ENCODE data around the gene CSRP1.
A peak's percentile ranks its signal among the peaks of the same experiment; 100 is the strongest.

The CSRP1 gene

DNA sequence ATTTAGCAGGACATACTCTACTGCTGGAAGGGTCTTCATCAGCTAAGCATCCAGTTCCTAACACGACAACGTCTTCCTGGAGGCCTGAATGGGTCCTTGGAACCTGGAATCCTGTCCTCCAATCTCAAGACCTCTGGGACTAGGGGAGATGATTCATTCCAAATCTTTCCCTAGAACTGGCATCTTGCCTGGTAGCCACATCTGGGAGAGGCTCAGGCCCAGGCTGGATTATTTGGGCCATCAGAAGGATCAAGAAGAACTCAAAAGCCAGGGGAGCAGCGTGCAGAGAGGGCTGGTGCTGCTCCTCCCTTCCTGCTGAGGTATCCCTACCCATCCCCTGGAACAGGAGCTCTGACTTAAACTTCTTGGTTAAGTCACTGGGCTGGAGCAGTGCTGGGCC lies 35.2 kb downstream of the CSRP1 start:
- H3K4me3 ChIP-seq (ENCODE audit: low read depth, low read length) = no peak overlapping the region
- TF ChIP-seq, protein P1, sequence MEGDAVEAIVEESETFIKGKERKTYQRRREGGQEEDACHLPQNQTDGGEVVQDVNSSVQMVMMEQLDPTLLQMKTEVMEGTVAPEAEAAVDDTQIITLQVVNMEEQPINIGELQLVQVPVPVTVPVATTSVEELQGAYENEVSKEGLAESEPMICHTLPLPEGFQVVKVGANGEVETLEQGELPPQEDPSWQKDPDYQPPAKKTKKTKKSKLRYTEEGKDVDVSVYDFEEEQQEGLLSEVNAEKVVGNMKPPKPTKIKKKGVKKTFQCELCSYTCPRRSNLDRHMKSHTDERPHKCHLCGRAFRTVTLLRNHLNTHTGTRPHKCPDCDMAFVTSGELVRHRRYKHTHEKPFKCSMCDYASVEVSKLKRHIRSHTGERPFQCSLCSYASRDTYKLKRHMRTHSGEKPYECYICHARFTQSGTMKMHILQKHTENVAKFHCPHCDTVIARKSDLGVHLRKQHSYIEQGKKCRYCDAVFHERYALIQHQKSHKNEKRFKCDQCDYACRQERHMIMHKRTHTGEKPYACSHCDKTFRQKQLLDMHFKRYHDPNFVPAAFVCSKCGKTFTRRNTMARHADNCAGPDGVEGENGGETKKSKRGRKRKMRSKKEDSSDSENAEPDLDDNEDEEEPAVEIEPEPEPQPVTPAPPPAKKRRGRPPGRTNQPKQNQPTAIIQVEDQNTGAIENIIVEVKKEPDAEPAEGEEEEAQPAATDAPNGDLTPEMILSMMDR (IDR thresholded peaks at IDR 0.05; ENCODE audit: insufficient read depth, low read depth, low read length, missing control alignments) = no peak
- no peak for DNase-seq (ENCODE audit: low read depth)

DNA sequence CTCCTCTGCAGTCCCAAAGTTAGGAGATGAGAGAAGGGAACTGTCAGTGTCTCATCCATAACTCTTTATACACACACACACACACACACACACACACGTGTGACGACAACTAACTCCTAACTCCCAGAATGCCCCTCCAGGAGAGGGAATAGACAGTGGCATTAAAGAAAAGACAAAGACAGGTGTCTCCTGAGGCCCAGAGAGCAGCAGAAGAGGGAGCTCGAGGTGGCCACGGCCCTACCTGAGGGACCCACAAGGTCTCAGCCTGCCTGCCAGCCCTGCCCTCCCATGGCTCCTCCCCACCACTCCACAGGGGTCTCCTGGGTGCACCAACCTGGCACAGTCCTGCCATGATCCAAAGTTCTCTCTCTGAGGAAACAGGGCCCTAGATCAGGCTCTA lies 36.3 kb downstream of the CSRP1 start:
- TF ChIP-seq, protein P1 (IDR thresholded peaks at IDR 0.05; ENCODE audit: insufficient read depth, low read depth, low read length, missing control alignments) = no peak
- no peak overlapping the region for H3K4me3 ChIP-seq (ENCODE audit: low read depth, low read length)
- DNase-seq (ENCODE audit: low read depth) = no peak

DNA sequence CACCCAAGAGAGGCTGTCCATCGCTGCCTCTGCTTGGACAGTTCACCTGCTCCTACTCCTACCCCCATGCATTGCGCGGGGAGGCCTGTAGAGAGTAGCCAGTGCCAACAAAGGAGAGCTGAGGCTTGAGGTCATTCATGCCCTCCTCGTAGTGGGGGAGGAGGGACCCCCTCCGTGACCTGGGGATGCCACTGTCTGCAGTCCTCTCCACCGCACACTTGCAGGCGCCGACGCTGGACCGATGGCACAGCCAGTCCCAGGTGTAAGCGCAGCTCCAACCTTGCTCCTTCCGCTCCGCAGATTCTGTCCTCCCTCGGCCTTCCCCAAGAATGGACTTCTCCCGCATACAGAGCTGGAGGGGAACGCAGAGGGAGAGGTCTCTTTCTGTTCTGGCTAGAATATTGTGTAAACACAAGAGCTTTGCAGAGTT lies 37.3 kb downstream of the CSRP1 start:
- TF ChIP-seq, protein P1 (IDR thresholded peaks at IDR 0.05; ENCODE audit: insufficient read depth, low read depth, low read length, missing control alignments) = no peak
- peak overlapping the region; percentile 70 for H3K4me3 ChIP-seq (ENCODE audit: low read depth, low read length)
- DNase-seq (ENCODE audit: low read depth) = no peak

DNA sequence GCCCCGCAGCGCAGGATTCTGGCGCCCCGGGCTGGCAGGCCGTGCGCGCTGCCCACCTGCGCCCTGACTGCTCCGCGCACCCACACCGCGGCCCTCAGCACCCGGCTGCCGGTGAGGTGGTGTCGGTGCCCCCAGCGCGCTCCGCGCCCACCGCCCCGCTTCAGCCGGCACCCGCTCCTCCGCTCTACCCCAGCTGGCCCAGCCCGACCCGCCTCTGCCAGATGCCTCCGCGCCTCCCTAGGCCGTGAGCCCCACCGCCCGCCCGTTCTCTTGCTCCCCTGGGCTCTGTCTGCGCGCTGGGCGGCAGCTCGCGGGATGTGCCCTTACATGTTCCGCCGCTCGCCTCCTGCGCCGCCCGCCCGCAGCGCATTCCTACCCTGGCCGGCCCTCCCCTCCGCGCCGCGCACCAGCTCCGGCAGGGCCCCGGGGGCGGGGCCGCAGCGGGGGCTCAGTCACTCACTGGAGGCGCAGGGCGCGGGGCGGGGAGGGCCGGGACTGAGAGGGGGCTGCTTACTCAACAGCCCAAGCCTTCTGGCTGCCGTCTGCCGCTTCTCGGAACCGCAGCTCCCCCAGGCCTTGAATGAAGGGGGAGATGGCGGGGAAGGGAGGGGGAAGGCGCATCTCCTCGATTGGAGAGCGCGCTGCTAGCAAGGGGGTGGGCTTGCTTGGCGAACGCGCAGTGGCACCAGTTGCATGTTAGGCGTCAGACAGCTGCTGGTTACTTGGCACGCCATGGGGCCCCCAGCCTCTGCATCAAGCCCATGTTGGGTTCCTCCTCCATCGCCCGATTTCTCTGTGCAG lies 37.9 kb downstream of the CSRP1 start, which contains the start of gene PHLDA3:
TSS of gene PHLDA3 (minus strand) at position 345 of the 801 bp plus-strand sequence. CDS start 402 bp downstream, outside the sequence.
- peak within 1 kb of the TSS; percentile 70 for H3K4me3 ChIP-seq (ENCODE audit: low read depth, low read length)
- TF ChIP-seq, protein P1 (IDR thresholded peaks at IDR 0.05; ENCODE audit: insufficient read depth, low read depth, low read length, missing control alignments) = no peak
- peak; percentile 83 for DNase-seq (ENCODE audit: low read depth)

DNA sequence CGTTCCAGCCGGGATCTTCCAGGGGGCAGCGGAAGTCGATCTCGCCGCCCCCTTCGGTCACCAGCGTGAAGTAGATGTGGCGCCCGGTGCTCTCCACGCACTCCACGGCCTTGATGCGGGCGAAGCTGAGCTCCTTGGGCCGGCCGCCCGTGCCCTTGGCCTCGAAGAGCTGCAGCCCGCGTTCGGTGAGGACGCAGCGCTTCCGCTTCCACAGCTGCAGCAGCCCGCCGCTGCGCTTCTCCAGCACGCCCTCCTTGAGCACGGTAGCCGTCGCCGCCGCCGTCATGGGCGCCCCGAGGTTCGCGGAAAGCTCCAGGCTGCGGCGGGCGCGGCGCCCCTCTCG lies 38.5 kb downstream of the CSRP1 start:
- DNase-seq (ENCODE audit: low read depth) = peak; percentile 70
- TF ChIP-seq, protein P1 (IDR thresholded peaks at IDR 0.05; ENCODE audit: insufficient read depth, low read depth, low read length, missing control alignments) = no peak
- H3K4me3 ChIP-seq (ENCODE audit: low read depth, low read length) = peak overlapping the region; percentile 70

DNA sequence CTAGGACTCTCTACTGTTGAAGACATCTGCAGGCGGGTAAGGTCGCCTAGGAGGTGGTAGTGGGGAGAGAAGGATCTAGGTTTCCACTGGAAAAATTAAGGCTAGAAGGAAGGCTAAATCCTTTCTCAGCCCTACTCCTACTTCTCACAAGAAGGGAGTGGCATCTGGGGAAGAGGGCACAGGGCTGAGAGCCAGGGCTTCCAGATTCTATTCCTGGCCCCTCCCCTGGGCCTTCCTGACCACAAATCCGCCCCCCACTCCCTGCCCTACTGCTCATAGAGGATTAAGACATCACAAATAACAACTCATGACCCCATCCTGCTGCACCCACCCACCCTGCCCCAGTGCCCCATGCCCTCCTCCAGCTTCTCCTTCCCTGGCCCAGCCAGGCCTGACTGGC lies 40.4 kb downstream of the CSRP1 start:
- DNase-seq (ENCODE audit: low read depth) = no peak
- TF ChIP-seq, protein P1 (IDR thresholded peaks at IDR 0.05; ENCODE audit: insufficient read depth, low read depth, low read length, missing control alignments) = no peak
- H3K4me3 ChIP-seq (ENCODE audit: low read depth, low read length) = peak overlapping the region; percentile 70

Measured in GM12865 (cell line).